HG03095 (cell line): ENCODE results near the gene CDKL1.

ENCODE experiments used
- ATAC-seq: cut with Tn5 transposase; IDR thresholded peaks from one replicate; pipeline ENCODE4 v1.9.1; 2021; ENCODE audit warnings: moderate library complexity; ENCODE audit not compliant: unreplicated experiment

Gene CDKL1

DNA sequence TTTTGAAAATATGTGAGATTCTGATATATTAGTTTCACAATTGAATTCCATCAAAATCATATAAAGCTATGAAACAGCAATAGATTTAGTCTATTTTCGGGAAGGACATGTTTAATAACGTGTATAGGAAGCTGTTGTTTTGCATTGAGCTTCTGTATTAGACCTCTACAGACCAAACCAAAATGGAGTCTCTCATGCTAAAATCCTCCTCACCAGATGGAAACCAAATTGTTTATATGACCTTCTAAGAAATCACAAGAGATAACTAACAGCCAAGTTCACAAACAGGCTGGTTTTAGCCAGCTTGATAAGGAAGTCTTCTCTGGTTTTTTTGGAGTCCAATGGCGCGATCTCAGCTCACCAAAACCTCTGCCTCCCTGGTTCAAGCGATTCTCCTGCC, 108.5 kb downstream of the CDKL1 start:
- no peak for ATAC-seq

DNA sequence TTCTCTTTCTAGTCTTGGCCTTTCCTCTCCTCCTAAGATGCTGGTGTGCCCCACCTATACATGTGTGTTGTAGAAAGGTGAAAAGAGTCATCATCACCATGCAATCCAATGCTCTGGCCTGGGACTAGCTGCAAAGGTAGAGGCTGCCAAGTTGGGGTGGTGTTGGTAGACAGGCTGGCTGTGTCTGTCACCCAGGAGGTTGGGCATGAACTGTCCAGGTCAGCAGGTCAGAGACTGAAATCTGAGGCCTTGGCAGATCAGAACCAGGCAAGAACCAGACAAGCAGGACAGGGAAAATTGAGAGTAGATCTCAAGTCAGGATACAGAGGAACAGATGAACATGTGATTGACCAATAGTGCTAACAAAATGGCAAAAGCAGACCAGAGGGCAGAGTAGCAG, 110.8 kb downstream of the CDKL1 start:
- ATAC-seq: no peak
